ENCODE data around the gene AADACL4.

DNA sequence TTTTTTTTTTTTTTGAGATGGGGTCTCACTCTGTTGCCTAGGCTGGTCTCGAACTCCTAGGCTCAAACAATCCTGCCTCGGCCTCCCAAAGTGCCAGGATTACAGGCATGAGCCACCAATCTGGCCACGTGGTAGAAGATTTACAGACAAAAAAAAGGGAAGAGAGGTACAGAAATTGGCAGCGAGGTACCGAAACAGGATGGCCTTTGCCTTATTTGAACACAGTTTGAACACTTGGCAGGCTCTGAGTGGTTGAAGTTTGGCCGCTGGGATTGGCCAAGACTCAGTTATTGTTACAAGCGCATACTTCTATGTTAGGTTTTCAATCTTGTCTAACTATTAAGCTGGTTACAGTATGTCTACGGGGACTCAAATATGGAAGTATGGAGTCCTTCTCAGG is 6.2 kb upstream of the AADACL4 start:
- TF ChIP-seq, protein P1, sequence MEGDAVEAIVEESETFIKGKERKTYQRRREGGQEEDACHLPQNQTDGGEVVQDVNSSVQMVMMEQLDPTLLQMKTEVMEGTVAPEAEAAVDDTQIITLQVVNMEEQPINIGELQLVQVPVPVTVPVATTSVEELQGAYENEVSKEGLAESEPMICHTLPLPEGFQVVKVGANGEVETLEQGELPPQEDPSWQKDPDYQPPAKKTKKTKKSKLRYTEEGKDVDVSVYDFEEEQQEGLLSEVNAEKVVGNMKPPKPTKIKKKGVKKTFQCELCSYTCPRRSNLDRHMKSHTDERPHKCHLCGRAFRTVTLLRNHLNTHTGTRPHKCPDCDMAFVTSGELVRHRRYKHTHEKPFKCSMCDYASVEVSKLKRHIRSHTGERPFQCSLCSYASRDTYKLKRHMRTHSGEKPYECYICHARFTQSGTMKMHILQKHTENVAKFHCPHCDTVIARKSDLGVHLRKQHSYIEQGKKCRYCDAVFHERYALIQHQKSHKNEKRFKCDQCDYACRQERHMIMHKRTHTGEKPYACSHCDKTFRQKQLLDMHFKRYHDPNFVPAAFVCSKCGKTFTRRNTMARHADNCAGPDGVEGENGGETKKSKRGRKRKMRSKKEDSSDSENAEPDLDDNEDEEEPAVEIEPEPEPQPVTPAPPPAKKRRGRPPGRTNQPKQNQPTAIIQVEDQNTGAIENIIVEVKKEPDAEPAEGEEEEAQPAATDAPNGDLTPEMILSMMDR (IDR thresholded peaks at IDR 0.05; ENCODE audit: poor library complexity, severe bottlenecking): no peak
- TF ChIP-seq REST (IDR thresholded peaks at IDR 0.05; ENCODE audit: borderline replicate concordance): no peak
- no peak for TF ChIP-seq POLR2AphosphoS5 (IDR thresholded peaks at IDR 0.05)
